RWPE1 (cell line): ENCODE data around the gene ERF.
A peak's percentile ranks its signal among the peaks of the same experiment; 100 is the strongest.
"Not testable (repeated sequence)": the region's sequence is repeated elsewhere in the genome, so short reads cannot be mapped to it uniquely, and the experiment has no call there.

Experiments used
- CTCF ChIA-PET: fragments of 350-600 bp; sonication (Branson Sonifier 250); formaldehyde crosslinking; extraction: SDS; loops from one replicate; lab custom pipeline; 2021; lab: Yijun Ruan, JAX
- POLR2A ChIA-PET: fragments of 400-600 bp; formaldehyde crosslinking; extraction: SDS; loops from one replicate; lab custom pipeline; 2020; ENCODE audit warnings: antibody characterized with exemption; ENCODE audit not compliant: low non-redundant PET; lab: Yijun Ruan, JAX
- DNase-seq: peaks from one replicate; pipeline ENCODE4 v3.0.0; 2012; ENCODE audit warnings: low spot score
- H3K27ac ChIP-seq: fragments of 450-650 bp; 2 replicates; pipeline ENCODE4 v1.5.1; 2017
- CTCF ChIP-seq: fragments of 450-650 bp; conservative IDR thresholded peaks from 2 replicates; pipeline ENCODE4 v1.5.1; 2017; ENCODE audit warnings: low read depth, mild to moderate bottlenecking

Gene ERF

GRCh38 chr19:42270346-42271044 lies 15.6 kb upstream of the ERF start:
- peak overlapping the region; percentile 100 for H3K27ac ChIP-seq
- no peak for TF ChIP-seq CTCF
- CTCF ChIA-PET: interaction anchor here (0.6 to 1.5 kb wide), 2 partner anchors 9 to 306 kb away, joined by 5 to 13 read pairs; no protein-coding TSS in a partner anchor
- peak; percentile 59 for DNase-seq
- POLR2A ChIA-PET: interaction anchor here (0.5 kb wide), 1 partner anchor 201 kb away, joined by 3 read pairs; no protein-coding TSS in a partner anchor

- ChIA-PET POLR2A (interaction anchor here (0.5 kb wide), 1 partner anchor 200 kb away, joined by 3 read pairs; no protein-coding TSS in a partner anchor), CTCF (interaction anchor here (1.5 kb wide), 1 partner anchor 10 kb away, joined by 13 read pairs; no protein-coding TSS in a partner anchor)
- no peak for TF ChIP-seq CTCF
- peak overlapping the region; percentile 100 for H3K27ac ChIP-seq
- no peak for DNase-seq
These were observed 14.8 kb upstream of the ERF start for GRCh38 chr19:42269478-42270345.

DNA sequence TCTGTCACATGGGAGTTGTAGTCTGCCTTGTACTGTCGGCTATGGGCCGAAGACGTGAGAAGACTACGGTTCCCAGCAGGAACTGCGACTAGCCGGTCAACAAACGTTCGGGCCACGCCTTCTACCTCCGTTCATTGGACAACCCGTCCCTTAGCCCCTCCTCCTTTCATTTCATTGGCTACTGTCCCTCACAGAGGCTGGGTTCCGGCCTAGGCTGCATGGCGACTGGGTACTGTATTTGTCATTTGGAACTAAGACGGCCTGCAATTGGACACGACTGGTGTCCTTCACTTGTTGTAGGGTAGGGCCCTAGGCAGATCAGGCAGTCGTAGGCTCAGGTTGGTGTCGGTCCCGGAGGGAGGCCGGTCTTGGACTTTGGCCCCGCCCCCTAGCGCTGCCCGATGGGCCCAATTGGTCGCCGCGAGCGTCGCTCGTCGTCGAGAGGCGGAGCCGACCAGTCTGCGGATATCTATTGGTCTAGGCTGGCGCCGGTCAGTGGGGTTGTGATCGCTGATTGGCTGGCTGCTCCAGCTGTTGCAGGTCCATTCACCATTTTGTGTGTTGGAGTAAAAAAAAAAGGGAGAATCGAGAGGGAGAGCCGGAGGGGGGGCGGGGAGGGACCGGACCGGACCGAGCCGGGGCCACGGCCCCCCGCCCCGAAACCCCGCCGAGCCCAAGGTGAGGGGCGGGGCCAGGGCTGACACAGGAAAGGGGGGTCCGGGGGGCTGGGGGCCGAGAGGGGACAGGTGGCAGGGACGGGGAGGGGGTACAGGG lies 14.0 kb upstream of the ERF start, which contains the start of gene CIC:
Gene CIC (plus strand): TSS at position 549 of the 774 bp plus-strand sequence. CDS start 2,532 bp downstream, outside the sequence.
- no peak for TF ChIP-seq CTCF
- peak; percentile 96 for DNase-seq
- ChIA-PET POLR2A (no interaction called here), CTCF (no interaction called here)
- H3K27ac ChIP-seq: peak within 1 kb of the TSS; percentile 100

GRCh38 chr19:42268142-42268703 lies 13.3 kb upstream of the ERF start:
- CTCF ChIA-PET: no interaction called here
- no peak for TF ChIP-seq CTCF
- H3K27ac ChIP-seq: peak overlapping the region; percentile 100
- POLR2A ChIA-PET: no interaction called here
- DNase-seq: peak; percentile 96

DNA sequence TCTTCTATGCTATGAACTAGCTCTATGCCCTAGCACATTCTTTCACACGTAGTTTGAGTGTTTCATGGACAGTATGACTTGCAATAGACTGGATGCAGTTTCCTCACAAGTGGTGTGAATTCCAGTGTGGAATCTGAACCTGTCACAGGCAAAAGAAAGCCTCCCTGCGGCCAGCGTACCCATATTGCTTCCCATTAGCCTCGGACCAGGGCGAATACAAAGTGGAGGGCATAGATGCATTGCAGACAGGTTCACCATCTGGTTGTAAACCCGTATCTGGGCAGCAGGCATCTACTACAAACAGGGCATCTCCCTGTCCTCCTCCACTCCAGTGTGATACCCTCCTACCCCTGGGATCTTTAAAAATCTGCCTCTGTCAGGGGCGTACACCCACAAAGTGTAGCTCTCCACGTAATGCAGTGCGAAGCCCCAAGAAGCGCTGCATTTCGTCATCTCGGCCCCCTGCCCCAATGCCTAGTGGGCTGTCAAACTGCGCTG lies 12.8 kb upstream of the ERF start:
- TF ChIP-seq CTCF: no peak
- POLR2A ChIA-PET: no interaction called here
- DNase-seq: no peak
- H3K27ac ChIP-seq: peak overlapping the region; percentile 100
- CTCF ChIA-PET: no interaction called here

DNA sequence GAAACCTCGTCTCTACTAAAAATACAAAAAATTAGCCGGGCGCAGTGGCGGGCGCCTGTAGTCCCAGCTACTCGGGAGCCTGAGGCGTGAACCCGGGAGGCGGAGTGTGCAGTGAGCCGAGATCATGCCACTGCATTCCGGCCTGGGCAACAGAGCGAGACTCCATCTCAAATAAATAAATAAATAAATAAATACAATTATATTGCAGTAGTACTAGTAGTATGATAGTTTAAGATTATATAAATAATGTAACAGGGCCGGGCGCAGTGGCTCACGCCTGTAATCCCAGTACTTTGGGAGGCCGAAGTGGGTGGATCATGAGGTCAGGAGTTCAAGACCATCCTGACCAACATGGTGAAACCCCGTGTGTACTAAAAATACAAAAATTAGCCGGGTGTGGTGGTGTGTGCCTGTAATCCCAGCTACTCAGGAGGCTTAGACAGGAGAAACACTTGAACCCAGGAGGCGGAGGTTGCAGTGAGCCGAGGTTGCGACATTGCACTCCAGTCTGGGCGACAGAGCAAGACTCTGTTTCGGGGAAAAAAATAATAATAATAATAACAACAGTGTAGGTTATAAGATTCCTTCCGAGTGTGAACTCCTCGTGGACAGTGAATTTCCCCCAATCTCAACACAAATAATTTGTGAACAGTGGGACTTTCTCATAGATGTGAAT lies 12.1 kb upstream of the ERF start:
- CTCF ChIA-PET, POLR2A ChIA-PET, DNase-seq: not testable (repeated sequence)
- H3K27ac ChIP-seq: peak overlapping the region; percentile 100

DNA sequence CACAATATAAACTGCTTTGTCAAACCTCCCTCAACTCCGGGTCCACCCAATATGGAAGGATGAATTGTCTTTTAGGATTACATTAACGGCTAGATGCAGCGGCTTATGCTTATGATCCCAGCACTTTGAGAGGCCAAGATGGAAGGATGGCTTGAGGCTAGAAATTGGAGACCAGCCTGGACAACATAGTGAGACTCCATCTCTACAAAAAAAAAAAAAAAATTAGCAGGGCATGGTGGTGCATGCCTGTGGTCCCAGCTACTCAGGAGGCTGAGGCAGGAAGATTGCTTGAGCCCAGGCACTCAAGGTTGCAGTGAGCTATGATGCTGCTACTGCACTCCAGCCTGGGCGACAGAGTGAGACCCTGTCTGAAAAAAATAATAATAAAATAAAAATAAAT lies 11.2 kb upstream of the ERF start:
- DNase-seq, POLR2A ChIA-PET: not testable (repeated sequence)
- CTCF ChIA-PET: interaction anchor here (0.7 kb wide), 1 partner anchor 165 kb away, joined by 4 read pairs; no protein-coding TSS in a partner anchor
- peak overlapping the region; percentile 100 for H3K27ac ChIP-seq
